Measurements from ENCODE around the gene MYO5C.
"Not testable (repeated sequence)": the region's sequence is repeated elsewhere in the genome, so short reads cannot be mapped to it uniquely, and the experiment has no call there.

DNA sequence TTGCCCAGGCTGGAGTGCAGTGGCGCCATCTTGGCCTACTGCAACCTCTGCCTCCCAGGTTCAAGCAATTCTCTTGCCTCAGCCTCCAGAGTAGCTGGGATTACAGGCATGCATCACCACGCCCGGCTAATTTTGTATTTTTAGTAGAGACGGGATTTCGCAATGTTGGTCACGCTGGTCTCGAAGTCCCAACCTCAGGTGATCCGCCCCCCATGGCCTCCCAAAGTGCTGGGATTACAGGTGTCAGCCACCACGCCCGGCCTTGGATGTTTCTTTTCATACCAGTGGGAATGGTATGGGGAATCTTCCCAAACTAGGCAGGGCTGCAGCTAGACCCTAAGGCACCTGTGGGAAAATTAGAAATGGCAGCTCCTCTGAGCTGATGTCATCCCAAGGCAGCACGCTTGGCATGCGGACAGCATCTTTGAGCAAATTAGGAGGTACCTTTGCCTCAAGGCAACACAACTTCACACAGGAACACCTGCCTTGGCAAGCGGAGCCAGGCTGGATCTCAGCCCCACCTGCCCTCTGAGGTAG is 56.5 kb downstream of the MYO5C start:
- TF ChIP-seq, protein P1, sequence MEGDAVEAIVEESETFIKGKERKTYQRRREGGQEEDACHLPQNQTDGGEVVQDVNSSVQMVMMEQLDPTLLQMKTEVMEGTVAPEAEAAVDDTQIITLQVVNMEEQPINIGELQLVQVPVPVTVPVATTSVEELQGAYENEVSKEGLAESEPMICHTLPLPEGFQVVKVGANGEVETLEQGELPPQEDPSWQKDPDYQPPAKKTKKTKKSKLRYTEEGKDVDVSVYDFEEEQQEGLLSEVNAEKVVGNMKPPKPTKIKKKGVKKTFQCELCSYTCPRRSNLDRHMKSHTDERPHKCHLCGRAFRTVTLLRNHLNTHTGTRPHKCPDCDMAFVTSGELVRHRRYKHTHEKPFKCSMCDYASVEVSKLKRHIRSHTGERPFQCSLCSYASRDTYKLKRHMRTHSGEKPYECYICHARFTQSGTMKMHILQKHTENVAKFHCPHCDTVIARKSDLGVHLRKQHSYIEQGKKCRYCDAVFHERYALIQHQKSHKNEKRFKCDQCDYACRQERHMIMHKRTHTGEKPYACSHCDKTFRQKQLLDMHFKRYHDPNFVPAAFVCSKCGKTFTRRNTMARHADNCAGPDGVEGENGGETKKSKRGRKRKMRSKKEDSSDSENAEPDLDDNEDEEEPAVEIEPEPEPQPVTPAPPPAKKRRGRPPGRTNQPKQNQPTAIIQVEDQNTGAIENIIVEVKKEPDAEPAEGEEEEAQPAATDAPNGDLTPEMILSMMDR (IDR thresholded peaks at IDR 0.05): not testable (repeated sequence)
- not testable (repeated sequence) for TF ChIP-seq POLR2A, EP300 (IDR thresholded peaks at IDR 0.05)

Data from upper lobe of left lung (tissue), 4 donors.